ENCODE results near the gene ADGRG1. TPM values are rescaled to one million over a fixed set of nuclear protein-coding genes. Genes with fewer than 3 reads are reported as not detected.
A peak's percentile ranks its signal among the peaks of the same experiment; 100 is the strongest.

ADGRG1 gene
- total and polyA plus RNA-seq, 8 donors = 36.4 to 102 (median 79.1) TPM

GRCh38 chr16:57701759-57702371, 73.4 kb downstream of the ADGRG1 start:
- peak overlapping the region; percentile 28 to 59 (median 42) for H3K27ac ChIP-seq
- no peak for TF ChIP-seq CTCF (IDR thresholded peaks at IDR 0.05)
- no peaks in the 10 kb centered on the region for H3K9me3 ChIP-seq
- DNase-seq (peak in 2 of 6 donors; percentile 54 to 69), ATAC-seq (peak in 2 of 4 donors; percentile 6 to 10), FAIRE-seq (no peak)
- 85 to 88% methylated on average over 23 of the region's 23 CpGs for WGBS, 2 donors
- no peaks in the 10 kb centered on the region for H3K27me3 ChIP-seq
- no peak overlapping the region for H3K4me3 ChIP-seq
- H3K4me1 ChIP-seq = peaks cover 27 to 31% (median 30%) of the 10 kb centered on the region in 3 donors
- no peaks in the 10 kb centered on the region for H3K36me3 ChIP-seq
- intact Hi-C loops (cut with DNase I) = no loop called here

GRCh38 chr16:57703416-57704010, 75.1 kb downstream of the ADGRG1 start:
- intact Hi-C loops (cut with DNase I) = no loop called here
- no peak overlapping the region for H3K4me3 ChIP-seq
- peak overlapping the region in 2 of 4 donors; percentile 65 to 76 for H3K27ac ChIP-seq
- FAIRE-seq = no peak
- ATAC-seq = no peak
- no peaks in the 10 kb centered on the region for H3K36me3 ChIP-seq
- no peaks in the 10 kb centered on the region for H3K9me3 ChIP-seq
- peaks cover 27 to 31% (median 30%) of the 10 kb centered on the region in 3 donors for H3K4me1 ChIP-seq
- WGBS, 2 donors = 62 to 65% methylated on average over 11 of the region's 11 CpGs
- no peaks in the 10 kb centered on the region for H3K27me3 ChIP-seq
- DNase-seq = peak in 2 of 6 donors; percentile 31 to 41
- no peak for TF ChIP-seq CTCF (IDR thresholded peaks at IDR 0.05)

DNA sequence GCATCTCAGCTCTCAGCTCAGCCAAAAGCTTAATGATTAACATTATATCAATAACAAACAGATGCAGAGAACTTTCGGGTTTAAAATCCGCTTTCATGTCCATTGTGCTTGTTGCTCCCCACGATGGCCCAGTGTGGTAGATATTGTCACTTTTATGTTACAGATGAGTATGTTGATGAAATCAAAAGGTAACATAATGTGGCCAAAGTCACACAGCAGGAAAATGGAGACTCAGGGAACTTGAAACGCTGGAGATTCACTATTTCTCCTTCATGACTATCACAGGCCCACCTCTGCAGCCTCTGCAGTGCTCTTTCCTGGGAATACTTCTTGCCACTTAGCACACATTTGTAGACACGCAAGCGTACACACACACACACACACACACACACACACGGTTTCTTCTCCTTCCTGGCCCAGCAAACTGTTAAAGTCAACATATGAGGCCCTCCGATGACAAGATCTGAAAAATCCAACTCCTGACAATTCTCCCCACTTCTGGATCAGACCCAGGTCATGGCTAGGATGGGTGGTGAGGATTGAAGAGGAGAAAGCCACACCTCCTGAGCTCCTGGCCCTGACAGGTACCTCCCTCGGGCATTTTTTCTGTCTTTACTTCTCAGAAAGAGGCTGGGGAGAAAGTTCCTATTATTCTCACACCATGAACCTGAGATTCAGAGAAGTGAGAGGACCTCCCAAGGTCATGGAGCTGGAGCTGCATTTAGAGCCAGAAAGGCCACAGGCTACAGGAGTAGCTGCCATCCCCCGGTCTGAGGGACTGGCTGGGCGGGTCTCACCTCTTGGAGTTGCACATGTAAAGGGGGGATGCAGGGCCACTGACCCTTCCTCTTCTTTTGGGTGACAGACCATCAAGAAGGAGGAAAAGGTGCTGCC, 75.8 kb downstream of the ADGRG1 start:
- ATAC-seq (peak; percentile 55 to 83 (median 75)), FAIRE-seq (no peak), DNase-seq (peak in 1 of 6 donors; percentile 45)
- no peak for TF ChIP-seq CTCF (IDR thresholded peaks at IDR 0.05)
- no peaks in the 10 kb centered on the region for H3K36me3 ChIP-seq
- intact Hi-C loops (cut with DNase I) = no loop called here
- H3K9me3 ChIP-seq = no peaks in the 10 kb centered on the region
- 18 to 22% methylated on average over 11 of the region's 11 CpGs for WGBS, 2 donors
- H3K4me1 ChIP-seq = peaks cover 27 to 31% (median 30%) of the 10 kb centered on the region in 3 donors
- no peak overlapping the region for H3K4me3 ChIP-seq
- H3K27ac ChIP-seq = peak overlapping the region; percentile 42 to 76 (median 56)
- no peaks in the 10 kb centered on the region for H3K27me3 ChIP-seq

GRCh38 chr16:57704905-57705852, 76.7 kb downstream of the ADGRG1 start:
- H3K4me3 ChIP-seq = no peak overlapping the region
- 94 to 96% methylated on average over 4 of the region's 4 CpGs for WGBS, 2 donors
- FAIRE-seq (no peak), DNase-seq (peak in 1 of 6 donors; percentile 21), ATAC-seq (no peak)
- H3K4me1 ChIP-seq = peaks cover 27 to 31% (median 30%) of the 10 kb centered on the region in 3 donors
- H3K27me3 ChIP-seq = no peaks in the 10 kb centered on the region
- no peak for TF ChIP-seq CTCF (IDR thresholded peaks at IDR 0.05)
- H3K27ac ChIP-seq = peak overlapping the region in 3 of 4 donors; percentile 42 to 76 (median 65)
- no peaks in the 10 kb centered on the region for H3K9me3 ChIP-seq
- intact Hi-C loops (cut with DNase I) = no loop called here
- H3K36me3 ChIP-seq = no peaks in the 10 kb centered on the region
